Cardiac fibroblast (primary cell): ENCODE data around the gene PHLPP2.
"Not testable (repeated sequence)": the region's sequence is repeated elsewhere in the genome, so short reads cannot be mapped to it uniquely, and the experiment has no call there.

Source experiments
- DNase-seq, 2 donors: peaks; one replicate each; pipeline versions ENCODE4 v3.0.0 to v3.0.0-alpha.2; 2010; ENCODE audit warnings: low read depth in 2 of 2
- H3K4me3 ChIP-seq, 2 donors: replicated peaks in 1 of 2; 1 replicate in 1 of 2; 2 replicates in 1 of 2; pipeline ENCODE4 v1.5.1; 2011; ENCODE audit warnings: low read depth in 2 of 2, low read length in 2 of 2, mild to moderate bottlenecking in 2 of 2, moderate library complexity in 1 of 2
- TF ChIP-seq, protein P1 (sequence below): IDR thresholded peaks from one replicate; pipeline ENCODE4 v1.5.1; 2011; ENCODE audit warnings: low read depth, mild to moderate bottlenecking, low read length, inconsistent platforms

PHLPP2 gene

DNA sequence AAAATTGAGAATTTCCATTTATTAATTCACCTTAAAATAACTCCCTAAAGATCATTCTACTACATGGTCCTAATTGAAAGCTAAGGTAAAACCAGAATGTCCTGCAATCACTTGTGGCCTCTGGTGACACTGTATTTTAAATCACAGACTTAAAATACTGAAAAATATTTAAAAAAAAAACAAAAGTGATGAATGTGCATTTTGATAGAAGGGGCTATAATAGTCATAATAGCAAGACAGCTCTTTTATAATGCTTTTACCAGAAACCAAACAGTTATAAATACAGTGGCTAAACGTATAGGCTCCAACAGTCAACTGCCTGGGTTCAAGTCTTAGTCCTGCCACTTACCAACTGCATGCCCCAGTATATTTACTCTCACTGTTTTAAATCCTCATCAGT lies 21.2 kb downstream of the PHLPP2 start:
- TF ChIP-seq, protein P1, sequence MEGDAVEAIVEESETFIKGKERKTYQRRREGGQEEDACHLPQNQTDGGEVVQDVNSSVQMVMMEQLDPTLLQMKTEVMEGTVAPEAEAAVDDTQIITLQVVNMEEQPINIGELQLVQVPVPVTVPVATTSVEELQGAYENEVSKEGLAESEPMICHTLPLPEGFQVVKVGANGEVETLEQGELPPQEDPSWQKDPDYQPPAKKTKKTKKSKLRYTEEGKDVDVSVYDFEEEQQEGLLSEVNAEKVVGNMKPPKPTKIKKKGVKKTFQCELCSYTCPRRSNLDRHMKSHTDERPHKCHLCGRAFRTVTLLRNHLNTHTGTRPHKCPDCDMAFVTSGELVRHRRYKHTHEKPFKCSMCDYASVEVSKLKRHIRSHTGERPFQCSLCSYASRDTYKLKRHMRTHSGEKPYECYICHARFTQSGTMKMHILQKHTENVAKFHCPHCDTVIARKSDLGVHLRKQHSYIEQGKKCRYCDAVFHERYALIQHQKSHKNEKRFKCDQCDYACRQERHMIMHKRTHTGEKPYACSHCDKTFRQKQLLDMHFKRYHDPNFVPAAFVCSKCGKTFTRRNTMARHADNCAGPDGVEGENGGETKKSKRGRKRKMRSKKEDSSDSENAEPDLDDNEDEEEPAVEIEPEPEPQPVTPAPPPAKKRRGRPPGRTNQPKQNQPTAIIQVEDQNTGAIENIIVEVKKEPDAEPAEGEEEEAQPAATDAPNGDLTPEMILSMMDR: no peak
- H3K4me3 ChIP-seq: no peak overlapping the region
- DNase-seq: no peak

DNA sequence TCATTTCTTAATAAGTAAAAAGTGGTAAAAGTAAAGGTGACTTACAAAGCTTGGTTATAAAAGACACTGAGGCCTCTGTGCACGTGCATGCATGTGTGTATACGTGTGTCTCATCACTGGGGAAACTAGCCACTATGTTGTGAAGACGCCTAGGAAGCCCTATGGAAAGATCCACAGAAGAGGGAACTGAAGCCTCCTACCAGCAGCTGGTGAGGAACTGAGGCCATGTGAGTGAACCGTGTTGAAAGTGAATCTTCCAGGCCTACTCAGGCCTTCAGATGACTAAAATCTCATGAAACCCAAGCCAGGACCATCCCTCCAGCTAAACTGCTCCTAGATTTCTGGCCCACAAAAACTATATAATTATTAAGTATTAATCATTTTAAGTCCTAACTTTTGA lies 23.7 kb downstream of the PHLPP2 start:
- no peak for DNase-seq
- TF ChIP-seq, protein P1: no peak
- no peak overlapping the region for H3K4me3 ChIP-seq

DNA sequence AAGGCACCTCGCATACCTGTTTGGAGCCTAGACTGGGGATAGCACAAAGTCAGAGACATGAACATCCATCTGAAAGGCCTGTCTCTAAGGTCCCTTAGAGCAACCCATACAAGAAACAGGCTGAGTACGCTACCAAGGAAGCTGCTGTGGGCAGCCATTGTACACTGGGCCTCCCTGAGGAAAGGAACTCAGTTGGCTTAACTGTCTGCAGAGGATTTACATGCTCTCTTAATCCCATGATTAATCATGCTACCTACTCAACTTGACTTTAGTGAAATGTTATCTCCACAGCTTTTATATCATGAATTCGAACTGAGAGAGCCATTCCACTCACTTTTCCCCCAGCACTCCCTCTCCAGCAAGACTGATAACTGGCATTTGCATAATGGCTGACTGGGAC lies 26.0 kb downstream of the PHLPP2 start:
- DNase-seq: no peak
- TF ChIP-seq, protein P1: no peak
- H3K4me3 ChIP-seq: no peak overlapping the region

DNA sequence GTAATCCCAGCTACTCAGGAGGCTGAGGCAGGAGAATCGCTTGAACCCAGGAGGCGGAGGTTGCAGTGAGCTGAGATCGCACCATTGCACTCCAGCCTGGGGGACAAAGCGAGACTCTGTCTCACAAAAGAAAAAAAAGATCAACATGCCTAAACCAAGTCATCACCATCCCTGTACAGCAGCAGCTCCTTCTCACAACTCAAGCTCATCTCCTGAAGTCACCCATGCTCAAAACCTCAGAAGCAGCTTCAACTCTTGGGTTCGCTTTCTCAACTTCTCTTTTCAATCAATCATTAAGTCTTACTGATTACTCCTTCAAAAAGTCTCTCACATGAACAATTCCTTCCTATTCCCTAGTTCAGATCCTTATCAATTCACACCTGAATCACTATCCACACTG lies 31.3 kb downstream of the PHLPP2 start:
- no peak overlapping the region for H3K4me3 ChIP-seq
- DNase-seq: no peak
- TF ChIP-seq, protein P1: no peak

DNA sequence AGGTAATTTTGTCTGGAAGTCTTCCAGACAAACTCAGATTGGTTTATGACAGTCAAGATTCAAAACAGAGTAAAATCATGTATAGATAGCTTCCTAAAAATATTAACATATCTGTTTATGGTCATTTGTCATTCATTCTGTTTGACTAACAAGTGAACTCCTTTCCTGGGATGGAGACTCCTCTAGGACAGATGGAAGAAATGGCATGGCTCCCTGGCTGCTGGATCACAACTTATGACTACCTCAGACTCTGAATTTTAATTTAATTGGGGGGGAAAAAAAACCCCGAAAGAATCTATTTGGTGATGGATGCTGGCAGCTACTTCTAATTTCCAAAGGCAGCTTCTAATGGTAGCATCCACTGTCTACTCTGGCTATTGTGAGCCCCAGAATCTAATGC lies 34.6 kb downstream of the PHLPP2 start:
- TF ChIP-seq, protein P1: no peak
- no peak for DNase-seq
- H3K4me3 ChIP-seq: no peak overlapping the region

DNA sequence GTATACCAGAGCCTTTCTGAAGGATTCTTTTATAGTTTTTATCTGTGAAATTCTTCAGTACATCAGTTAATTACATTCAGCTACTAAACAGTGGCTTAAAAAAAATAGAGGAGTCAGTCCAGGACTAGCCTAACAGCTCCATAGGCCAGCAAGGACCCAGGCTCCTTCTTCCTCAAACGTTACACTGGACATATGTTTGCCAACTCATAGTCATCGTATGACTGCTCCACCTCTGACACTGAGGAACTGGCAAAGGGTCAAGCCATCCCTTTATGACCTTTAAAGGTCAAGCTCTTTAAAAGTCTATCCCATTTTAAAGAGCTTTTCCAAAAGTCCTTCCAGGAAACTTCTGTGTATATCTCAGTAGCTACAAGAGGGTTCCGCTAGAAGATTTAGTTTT lies 36.6 kb downstream of the PHLPP2 start:
- no peak for DNase-seq
- H3K4me3 ChIP-seq: no peak overlapping the region
- TF ChIP-seq, protein P1: no peak

DNA sequence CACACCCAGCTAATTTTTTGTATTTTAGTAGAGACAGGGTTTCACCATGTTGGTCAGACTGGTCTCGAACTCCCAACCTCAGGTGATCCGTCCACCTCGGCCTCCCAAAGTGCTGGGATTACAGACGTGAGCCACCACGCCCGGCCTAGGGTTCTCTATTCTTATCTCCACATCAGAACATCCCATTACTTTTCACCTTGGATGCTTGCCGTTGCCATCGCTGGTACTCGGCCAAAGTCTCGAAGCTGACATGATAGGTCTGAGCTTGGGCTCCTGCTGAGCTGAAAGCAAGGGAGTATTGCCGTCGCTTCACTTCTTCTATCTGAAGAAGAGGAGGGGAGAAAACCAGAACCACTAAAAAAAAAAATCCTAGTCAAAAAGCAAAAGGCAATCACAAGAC lies 40.2 kb downstream of the PHLPP2 start:
- H3K4me3 ChIP-seq, DNase-seq: not testable (repeated sequence)

DNA sequence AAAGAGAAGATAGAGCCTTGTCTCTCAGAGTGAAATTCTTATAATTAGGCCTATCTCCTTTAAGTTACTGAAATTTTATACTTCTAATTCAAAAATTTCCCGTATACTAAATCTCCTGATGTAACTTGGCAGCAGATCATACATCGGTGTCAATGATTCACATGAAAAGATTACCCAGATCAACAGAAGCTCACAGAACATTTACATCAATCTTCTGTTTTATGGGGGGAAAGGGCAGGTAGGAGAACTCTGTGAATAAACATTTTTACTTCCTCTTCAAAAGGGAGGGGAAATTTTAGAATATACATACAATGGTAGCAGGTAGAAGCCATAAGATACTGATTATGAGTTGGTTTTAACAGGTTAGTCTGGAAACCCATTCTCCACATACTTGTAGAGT lies 43.1 kb downstream of the PHLPP2 start:
- DNase-seq: no peak
- no peak overlapping the region for H3K4me3 ChIP-seq
- TF ChIP-seq, protein P1: no peak
